Pancreas (tissue), 10 donors: ENCODE results near the gene S100A8. TPM values are rescaled to one million over a fixed set of nuclear protein-coding genes. Genes with fewer than 3 reads are reported as not detected.

ENCODE experiments used
- ATAC-seq, 4 donors: fragments of 200-7000 bp; cut with Tn5 transposase; one replicate each; pipeline versions ENCODE4 v1.8.0 to v1.9.1; 2020; ENCODE audit warnings: mild to moderate bottlenecking in 4 of 4, moderate library complexity in 4 of 4
- DNase-seq, 6 donors: peaks; one replicate each; pipeline ENCODE4 v3.0.0-alpha.2; 2020
- FAIRE-seq: peaks from 2 replicates; lab custom pipeline; 2012; peaks lifted over from hg19 to GRCh38; lab: Jason Lieb, UNC
- H3K27ac ChIP-seq, 4 donors: fragments of 200-600 bp; sonication (generic); 1 replicate in 3 of 4; 2 replicates in 1 of 4; pipeline versions ENCODE4 v1.5.0 to v1.8.0; 2020
- H3K27me3 ChIP-seq, 4 donors: fragments of 200-600 bp; one replicate each; pipeline ENCODE4 v1.8.0; 2021
- H3K36me3 ChIP-seq, 3 donors: fragments of 200-600 bp; sonication (generic) in 1 of 3; one replicate each; pipeline versions ENCODE4 v1.5.0 to v1.8.0; 2020 to 2021
- H3K4me1 ChIP-seq, 3 donors: fragments of 200-600 bp; one replicate each; pipeline ENCODE4 v1.8.0; 2021
- H3K4me3 ChIP-seq, 4 donors: fragments of 200-600 bp; sonication (generic) in 2 of 4; one replicate each; pipeline versions ENCODE4 v1.5.0 to v1.8.0; 2020 to 2021
- H3K9me3 ChIP-seq, 4 donors: fragments of 200-600 bp; one replicate each; pipeline ENCODE4 v1.8.0; 2021
- WGBS, 2 donors: extraction: QIAGEN DNeasy Blood & Tissue Kit; methylation state at CpG; one replicate each; pipeline ENCODE4 v1.1.7; 2013; 5-methylcytosine and 5-hydroxymethylcytosine counted together
- intact Hi-C, 3 donors: fragments of 100-400 bp; cut with DNase I; formaldehyde crosslinking; loops; one replicate each; pipeline versions ENCODE4 v1.11.1 to v1.14.2; 2022
- polyA plus RNA-seq, 2 donors: library from polyadenylated mRNA; stranded (reverse); fragments of 200-250 nt; gene quantifications; one replicate each; pipeline ENCODE4 v1.2.3, GENCODE V29; 2013
- total RNA-seq, 6 donors: library from RNA; stranded (reverse); fragmentation: NEBNext Ultra II Directional in 4 of 6; extraction: Animal tissue kit (Norgen Biotek cat#: 25700) in 4 of 6; gene quantifications; one replicate each; pipeline versions ENCODE4 v1.2.1 to v1.2.4, GENCODE V29; 2021 to 2023
- TF ChIP-seq, protein P1 (sequence below), 4 donors: fragments of 200-600 bp; sonication (generic) in 3 of 4; IDR thresholded peaks; one replicate each; pipeline versions ENCODE4 v1.5.0 to v1.8.0; 2021; ENCODE audit warnings: antibody characterized with exemption in 4 of 4
- donor health status: healthy with polysubstance abuse.
- donor health status: DM: no; HTN: no; CAD: no; lungs with moderate emphysema.
- donor health status: DM: no; HTN: no; CAD: no.
- donor health status: control.
- donor health status: control.
- donor health status: Bipolar disorder and iron deficiency.
- donor health status: DM: yes; HTN: yes; CAD: no.
- donor health status: DM: no; HTN: no; CAD: no.
- donor health status: DM: no; HTN: no; CAD: no.
- donor health status: DM: yes; HTN: yes; CAD: no.

Gene S100A8
- total and polyA plus RNA-seq, 8 donors = 2.0 to 41.9 (median 19.7) TPM

DNA sequence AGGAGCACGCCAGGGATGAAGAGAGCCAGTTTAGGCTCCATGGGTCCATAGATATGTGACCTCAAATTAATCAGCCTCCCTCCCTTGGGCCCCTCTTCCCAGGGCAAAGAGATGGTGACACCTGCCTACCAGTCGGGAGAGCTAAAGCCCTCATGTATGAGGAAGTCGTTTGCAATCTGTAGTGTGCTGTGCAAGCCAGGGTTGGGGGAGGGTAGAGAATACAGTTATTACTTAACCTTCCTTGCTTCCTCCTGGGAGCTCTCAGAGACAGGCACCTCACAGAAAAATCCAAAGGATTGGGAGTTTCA, 46.2 kb downstream of the S100A8 start:
- no peaks in the 10 kb centered on the region for H3K9me3 ChIP-seq
- H3K4me1 ChIP-seq = no peaks in the 10 kb centered on the region
- WGBS, 2 donors = 28 to 31% methylated on average over 3 of the region's 3 CpGs
- ATAC-seq (peak in 3 of 4 donors; percentile 49 to 78 (median 78)), DNase-seq (peak in 1 of 6 donors; percentile 5), FAIRE-seq (no peak)
- H3K4me3 ChIP-seq = no peak overlapping the region
- TF ChIP-seq, protein P1, sequence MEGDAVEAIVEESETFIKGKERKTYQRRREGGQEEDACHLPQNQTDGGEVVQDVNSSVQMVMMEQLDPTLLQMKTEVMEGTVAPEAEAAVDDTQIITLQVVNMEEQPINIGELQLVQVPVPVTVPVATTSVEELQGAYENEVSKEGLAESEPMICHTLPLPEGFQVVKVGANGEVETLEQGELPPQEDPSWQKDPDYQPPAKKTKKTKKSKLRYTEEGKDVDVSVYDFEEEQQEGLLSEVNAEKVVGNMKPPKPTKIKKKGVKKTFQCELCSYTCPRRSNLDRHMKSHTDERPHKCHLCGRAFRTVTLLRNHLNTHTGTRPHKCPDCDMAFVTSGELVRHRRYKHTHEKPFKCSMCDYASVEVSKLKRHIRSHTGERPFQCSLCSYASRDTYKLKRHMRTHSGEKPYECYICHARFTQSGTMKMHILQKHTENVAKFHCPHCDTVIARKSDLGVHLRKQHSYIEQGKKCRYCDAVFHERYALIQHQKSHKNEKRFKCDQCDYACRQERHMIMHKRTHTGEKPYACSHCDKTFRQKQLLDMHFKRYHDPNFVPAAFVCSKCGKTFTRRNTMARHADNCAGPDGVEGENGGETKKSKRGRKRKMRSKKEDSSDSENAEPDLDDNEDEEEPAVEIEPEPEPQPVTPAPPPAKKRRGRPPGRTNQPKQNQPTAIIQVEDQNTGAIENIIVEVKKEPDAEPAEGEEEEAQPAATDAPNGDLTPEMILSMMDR (IDR thresholded peaks at IDR 0.05) = no peak
- H3K27me3 ChIP-seq = no peaks in the 10 kb centered on the region
- H3K27ac ChIP-seq = peak overlapping the region in 2 of 4 donors; percentile 10 to 72
- no peaks in the 10 kb centered on the region for H3K36me3 ChIP-seq
- intact Hi-C loops = no loop called here

DNA sequence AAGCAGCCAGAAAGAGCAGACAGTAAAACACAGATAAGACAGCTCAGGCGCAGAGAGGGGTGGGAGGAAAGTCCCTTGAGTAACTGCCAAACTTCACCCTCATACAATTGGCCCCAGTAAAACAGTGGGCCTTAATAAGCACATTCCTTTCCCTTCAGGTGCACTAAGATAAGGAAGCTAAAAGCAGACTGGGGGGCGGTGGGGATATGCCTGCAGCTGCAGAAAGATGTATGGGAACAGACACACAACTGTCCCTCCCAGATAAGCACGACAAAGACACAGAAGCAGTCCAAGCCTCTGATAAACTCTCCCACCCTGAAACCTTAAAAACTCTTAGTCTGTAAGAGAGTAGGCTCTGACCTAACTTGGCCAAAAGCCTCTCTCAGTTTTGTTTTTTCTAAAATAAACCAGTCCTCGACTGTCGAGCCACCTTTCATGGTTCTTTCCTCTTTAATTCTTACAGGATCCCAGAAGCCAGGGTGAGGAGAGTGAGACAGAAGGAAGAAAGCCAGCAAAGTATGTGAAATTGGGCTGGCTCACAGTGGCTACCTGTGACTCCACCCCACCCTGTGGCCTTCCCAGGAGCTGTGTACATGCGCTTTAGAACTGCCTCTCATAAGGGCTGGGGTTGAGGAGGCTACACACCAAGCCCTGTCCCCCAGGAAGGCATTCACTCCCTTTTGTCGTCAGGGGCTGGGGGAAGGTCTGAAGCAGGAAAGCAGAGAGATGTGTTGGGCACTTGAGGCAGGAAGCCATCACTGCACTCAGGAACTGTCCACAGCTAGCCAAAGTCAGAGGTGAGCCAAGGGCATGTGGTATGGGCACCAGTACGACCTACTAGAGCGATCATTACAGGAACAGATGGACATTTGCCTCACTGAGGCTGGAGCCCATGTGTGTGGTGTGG, 46.8 kb downstream of the S100A8 start:
- H3K27me3 ChIP-seq = no peaks in the 10 kb centered on the region
- ATAC-seq = peak in 3 of 4 donors; percentile 24 to 61 (median 36)
- DNase-seq = peak in 1 of 6 donors; percentile 3
- H3K27ac ChIP-seq = peak overlapping the region in 2 of 4 donors; percentile 10 to 72
- H3K36me3 ChIP-seq = no peaks in the 10 kb centered on the region
- no peak for FAIRE-seq
- WGBS, 2 donors = 27 to 37% methylated on average over 9 of the region's 9 CpGs
- H3K4me3 ChIP-seq = no peak overlapping the region
- no peaks in the 10 kb centered on the region for H3K9me3 ChIP-seq
- TF ChIP-seq, protein P1 (IDR thresholded peaks at IDR 0.05) = no peak
- intact Hi-C loops = no loop called here
- H3K4me1 ChIP-seq = no peaks in the 10 kb centered on the region

DNA sequence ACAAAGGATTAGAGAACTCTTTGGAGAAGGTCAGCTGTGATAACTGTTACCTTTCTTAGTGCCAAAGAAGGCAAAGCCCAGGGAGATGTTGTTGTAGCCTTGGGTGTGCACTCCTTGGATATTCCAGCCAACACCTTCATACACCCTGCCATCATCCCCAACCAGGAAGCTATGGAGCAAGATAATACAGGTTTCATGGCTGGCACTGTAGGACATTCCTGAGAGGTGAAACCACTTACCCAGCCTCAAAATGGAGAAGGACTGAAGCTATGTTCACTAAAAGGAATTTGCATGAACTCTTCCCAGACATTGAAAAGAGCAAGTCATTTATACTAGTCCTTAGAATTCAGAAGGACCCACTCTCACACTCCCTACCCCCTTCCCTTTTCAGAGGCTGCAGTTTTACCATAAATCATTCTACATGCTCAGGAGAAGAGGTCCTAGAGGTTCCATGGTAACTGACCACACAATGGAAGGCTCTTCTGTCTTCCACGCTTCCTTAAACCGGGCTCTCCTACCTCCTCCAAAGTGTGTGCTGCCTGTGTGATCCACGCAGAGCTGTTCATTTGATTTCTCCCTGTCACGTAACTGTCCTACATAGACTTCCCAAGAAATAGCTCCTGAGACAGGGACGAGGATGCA, 47.7 kb downstream of the S100A8 start:
- ATAC-seq = peak in 1 of 4 donors; percentile 42
- Histone ChIP-seq H3K27me3 (no peaks in the 10 kb centered on the region), H3K27ac (peak overlapping the region in 2 of 4 donors; percentile 41 to 47), H3K36me3 (no peaks in the 10 kb centered on the region), H3K9me3 (no peaks in the 10 kb centered on the region), H3K4me3 (no peak overlapping the region), H3K4me1 (no peaks in the 10 kb centered on the region)
- no peak for FAIRE-seq
- no peak for DNase-seq
- TF ChIP-seq, protein P1 (IDR thresholded peaks at IDR 0.05) = no peak
- WGBS, 2 donors = 28 to 29% methylated on average over 5 of the region's 5 CpGs
- intact Hi-C loops = no loop called here

DNA sequence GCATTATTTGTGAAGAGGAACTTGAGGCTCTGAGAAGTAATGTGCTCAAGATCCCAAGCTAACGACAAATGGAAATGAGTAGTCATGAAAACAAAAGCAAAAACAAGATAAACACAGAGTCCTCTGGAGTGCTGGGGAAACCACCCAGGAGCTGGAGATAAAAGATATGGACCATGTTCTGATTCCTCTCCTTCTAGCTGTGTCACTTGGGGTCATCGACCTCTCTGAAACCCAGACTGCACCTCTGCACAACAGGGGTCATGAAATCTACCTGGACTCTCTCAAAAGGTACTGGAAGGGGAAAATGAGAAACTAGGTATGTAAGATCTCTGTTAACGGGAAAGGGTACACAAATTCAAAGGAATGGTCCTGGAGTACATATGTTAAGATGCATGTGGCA, 48.7 kb downstream of the S100A8 start:
- Histone ChIP-seq H3K9me3 (no peaks in the 10 kb centered on the region), H3K4me3 (no peak overlapping the region), H3K27ac (no peak overlapping the region), H3K27me3 (no peaks in the 10 kb centered on the region), H3K36me3 (no peaks in the 10 kb centered on the region), H3K4me1 (no peaks in the 10 kb centered on the region)
- DNase-seq (no peak), ATAC-seq (no peak), FAIRE-seq (no peak)
- intact Hi-C loops = no loop called here
- WGBS, 2 donors = 61 to 70% methylated on average over 3 of the region's 3 CpGs
- TF ChIP-seq, protein P1 (IDR thresholded peaks at IDR 0.05) = no peak
